GM12875 (cell line): ENCODE results near the gene BEND4.

Source experiments
- H3K4me3 ChIP-seq: one replicate; pipeline ENCODE4 v1.5.1; 2011; ENCODE audit warnings: low read depth, low read length, control low read depth
- TF ChIP-seq, protein P1 (sequence below): IDR thresholded peaks from 2 replicates; pipeline ENCODE4 v1.5.1; 2011; ENCODE audit warnings: low read depth, mild to moderate bottlenecking, control low read depth, inconsistent platforms, low read length, moderate library complexity, borderline replicate concordance; ENCODE audit not compliant: insufficient read depth

BEND4 gene

GRCh38 chr4:42067264-42067663 is 85.2 kb downstream of the BEND4 start:
- H3K4me3 ChIP-seq, result no peak overlapping the region
- TF ChIP-seq, protein P1, sequence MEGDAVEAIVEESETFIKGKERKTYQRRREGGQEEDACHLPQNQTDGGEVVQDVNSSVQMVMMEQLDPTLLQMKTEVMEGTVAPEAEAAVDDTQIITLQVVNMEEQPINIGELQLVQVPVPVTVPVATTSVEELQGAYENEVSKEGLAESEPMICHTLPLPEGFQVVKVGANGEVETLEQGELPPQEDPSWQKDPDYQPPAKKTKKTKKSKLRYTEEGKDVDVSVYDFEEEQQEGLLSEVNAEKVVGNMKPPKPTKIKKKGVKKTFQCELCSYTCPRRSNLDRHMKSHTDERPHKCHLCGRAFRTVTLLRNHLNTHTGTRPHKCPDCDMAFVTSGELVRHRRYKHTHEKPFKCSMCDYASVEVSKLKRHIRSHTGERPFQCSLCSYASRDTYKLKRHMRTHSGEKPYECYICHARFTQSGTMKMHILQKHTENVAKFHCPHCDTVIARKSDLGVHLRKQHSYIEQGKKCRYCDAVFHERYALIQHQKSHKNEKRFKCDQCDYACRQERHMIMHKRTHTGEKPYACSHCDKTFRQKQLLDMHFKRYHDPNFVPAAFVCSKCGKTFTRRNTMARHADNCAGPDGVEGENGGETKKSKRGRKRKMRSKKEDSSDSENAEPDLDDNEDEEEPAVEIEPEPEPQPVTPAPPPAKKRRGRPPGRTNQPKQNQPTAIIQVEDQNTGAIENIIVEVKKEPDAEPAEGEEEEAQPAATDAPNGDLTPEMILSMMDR, result no peak

GRCh38 chr4:42066402-42066801 is 86.1 kb downstream of the BEND4 start:
- no peak overlapping the region for H3K4me3 ChIP-seq
- TF ChIP-seq, protein P1, result no peak
